GM12872 (cell line): ENCODE results near the gene SHROOM2.

Source experiments
- CTCF ChIP-seq: IDR thresholded peaks from 3 replicates; pipeline ENCODE4 v1.5.1; 2011; ENCODE audit warnings: low read depth, mild to moderate bottlenecking, low read length, moderate library complexity; ENCODE audit not compliant: insufficient read depth

The SHROOM2 gene

GRCh38 chrX:9909254-9909653 is 123.0 kb downstream of the SHROOM2 start:
- no peak for TF ChIP-seq CTCF

GRCh38 chrX:9911487-9911886 is 125.3 kb downstream of the SHROOM2 start:
- no peak for TF ChIP-seq CTCF

- TF ChIP-seq CTCF, result no peak
Measured at GRCh38 chrX:9912351-9913145, 126.3 kb downstream of the SHROOM2 start.

GRCh38 chrX:9913146-9913433 is 126.9 kb downstream of the SHROOM2 start:
- TF ChIP-seq CTCF, result no peak

- TF ChIP-seq CTCF, result no peak
Measured at GRCh38 chrX:9917861-9918260, 131.6 kb downstream of the SHROOM2 start.

GRCh38 chrX:9919632-9920172 is 133.5 kb downstream of the SHROOM2 start:
- no peak for TF ChIP-seq CTCF

GRCh38 chrX:9921407-9921806 is 135.2 kb downstream of the SHROOM2 start:
- no peak for TF ChIP-seq CTCF
